Stimulated activated CD8-positive, alpha-beta memory T cell treated with anti-CD3 and anti-CD28 coated beads, Interleukin-4, amount 100 ng/mL, for 24 hours (primary cell): ENCODE results near the gene OR52K1.
"Not testable (repeated sequence)": the region's sequence is repeated elsewhere in the genome, so short reads cannot be mapped to it uniquely, and the experiment has no call there.

Source experiments
- DNase-seq: peaks from one replicate; pipeline ENCODE4 v3.0.0-alpha.2; 2020; ENCODE audit warnings: low read depth

Gene OR52K1

GRCh38 chr11:4482445-4482844, at the start of gene OR52K1:
Gene OR52K1 (plus strand): TSS chr11:4482646. CDS start chr11:4488901, 6,255 bp downstream.
- DNase-seq = no peak

DNA sequence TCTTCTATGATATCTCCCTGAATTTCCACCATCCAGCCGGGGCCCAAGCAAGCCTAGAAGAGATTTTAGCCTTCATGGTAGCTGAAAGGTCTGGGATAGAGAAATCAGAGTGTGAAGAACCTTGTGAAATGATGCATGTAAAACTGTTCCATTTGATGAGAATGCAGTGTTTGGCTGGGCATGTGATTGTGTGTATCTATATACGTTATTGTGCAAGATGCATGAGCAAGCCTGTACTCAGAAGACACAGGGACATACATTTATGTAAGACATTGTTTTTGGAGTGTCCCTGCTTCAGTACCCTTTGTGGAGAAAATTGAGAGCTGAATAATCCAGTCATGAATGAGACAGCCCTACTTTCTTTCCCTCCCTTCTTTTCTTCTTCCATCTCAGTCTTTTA, 48.6 kb upstream of the OR52K1 start:
- DNase-seq = no peak

GRCh38 chr11:4436411-4436810, 46.0 kb upstream of the OR52K1 start:
- DNase-seq = no peak

- DNase-seq = no peak
Observed at GRCh38 chr11:4441515-4441914, 40.9 kb upstream of the OR52K1 start.

DNA sequence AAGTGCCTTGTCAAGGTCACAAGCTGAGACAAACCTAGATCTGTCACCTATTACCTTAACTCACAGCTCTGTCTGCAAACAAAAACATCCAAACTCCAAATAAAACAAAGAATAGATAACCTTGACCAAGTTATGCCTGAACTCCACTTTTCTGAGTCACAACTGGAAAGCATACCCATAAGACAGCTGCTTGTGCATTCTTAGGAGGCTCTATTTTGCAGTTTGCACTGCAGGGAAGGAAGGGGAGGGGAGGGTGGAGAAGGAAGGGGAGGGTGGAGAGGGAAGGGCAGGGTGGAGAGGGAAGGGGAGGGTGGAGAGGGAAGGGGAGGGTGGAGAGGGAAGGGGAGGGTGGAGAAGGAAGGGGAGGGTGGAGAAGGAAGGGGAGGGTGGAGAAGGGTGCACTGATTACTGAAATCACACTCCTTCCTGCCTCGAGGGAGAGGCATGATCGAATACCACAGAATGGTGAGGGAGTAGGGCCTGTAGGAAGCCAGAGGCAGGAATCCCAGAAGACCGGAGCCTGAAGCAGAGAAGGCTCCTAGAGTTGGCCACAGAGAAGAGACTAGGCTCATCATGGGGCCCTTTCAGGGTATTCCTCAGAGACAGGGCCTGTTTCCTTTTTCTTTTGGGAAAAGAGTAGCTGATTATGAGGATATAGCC, 39.1 kb upstream of the OR52K1 start:
- DNase-seq = no peak

DNA sequence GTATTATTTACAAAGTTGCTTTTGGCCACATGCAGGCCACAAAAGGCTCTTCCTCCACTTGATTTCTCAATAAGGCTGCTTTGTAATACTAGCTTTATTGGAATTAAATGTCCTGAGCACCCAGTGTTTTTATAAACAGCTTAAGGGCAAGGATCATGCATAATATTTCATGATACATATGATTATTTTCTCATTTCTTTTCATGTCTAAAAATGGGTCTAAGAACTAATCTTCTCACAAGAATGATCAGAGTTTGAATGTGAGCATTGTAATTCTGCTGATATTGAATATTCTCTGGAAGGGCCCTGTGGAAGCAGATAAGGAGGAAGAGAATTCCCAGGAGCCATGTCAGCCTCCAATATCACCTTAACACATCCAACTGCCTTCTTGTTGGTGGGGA, 33.5 kb upstream of the OR52K1 start, which contains the start of gene OR52K2:
Gene OR52K2 (plus strand): TSS at position 301 of the 400 bp plus-strand sequence. CDS start 45 bp downstream, at position 346.
- DNase-seq = no peak

DNA sequence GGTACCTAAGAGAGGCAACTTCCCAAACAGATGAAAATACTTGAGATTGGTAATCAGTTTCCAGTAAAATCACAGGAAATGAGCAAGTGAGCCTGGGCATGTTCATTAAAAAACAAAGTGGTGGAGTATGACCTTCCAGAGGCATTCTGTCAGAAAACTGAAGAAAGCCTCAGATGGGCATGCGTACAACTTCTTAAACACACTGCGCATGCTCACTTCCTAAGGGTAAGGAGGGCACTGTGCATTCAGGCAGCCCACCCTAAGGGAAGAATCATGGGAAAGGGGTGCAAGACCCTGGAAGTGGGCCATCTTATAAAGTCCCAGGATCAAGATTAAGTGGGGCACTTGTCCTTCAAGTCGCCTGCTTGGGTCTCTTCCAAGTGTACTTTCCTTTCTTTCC, 29.3 kb upstream of the OR52K1 start:
- no peak for DNase-seq

DNA sequence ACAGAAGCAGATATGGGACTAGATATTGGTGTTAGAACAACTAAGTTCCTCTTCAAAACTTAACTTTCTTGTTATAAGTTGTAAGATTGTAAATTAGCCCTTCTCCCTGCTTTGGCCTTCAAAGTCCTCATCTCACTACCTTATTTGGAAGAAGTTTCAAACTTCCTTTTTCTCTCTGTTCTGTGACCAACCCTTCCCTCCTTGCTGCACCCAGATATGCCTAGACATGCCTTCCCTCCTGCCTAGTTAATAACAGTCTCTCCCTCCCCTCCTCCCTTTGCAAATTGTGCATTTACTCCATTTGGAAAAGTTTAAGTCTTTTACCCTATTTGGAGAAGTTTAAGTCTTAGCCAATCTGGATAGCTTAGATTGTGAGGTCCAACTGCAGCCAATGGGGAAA, 28.4 kb upstream of the OR52K1 start:
- no peak for DNase-seq

GRCh38 chr11:4455419-4455818, 27.0 kb upstream of the OR52K1 start:
- DNase-seq = no peak

DNA sequence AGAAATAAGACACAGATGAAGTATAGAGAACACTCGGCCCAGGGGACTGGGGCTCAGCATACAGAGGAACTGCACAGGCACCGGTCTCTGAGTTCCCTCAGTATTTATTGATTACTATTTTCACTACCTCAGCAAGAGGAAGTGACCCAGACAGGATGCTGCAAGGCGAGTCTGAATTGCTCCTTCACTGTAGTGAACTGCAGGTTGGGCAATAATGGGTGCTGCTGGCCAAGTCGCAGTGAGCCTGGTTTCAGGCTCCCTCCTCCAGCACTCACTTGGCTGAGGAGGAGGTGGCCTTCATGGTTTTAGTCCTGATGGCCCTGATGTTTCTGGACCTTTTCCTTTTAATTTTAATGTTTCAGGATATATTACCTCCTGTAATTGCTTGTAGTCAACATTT, 22.9 kb upstream of the OR52K1 start:
- no peak for DNase-seq

- DNase-seq = no peak
Observed at GRCh38 chr11:4460151-4460550, 22.3 kb upstream of the OR52K1 start.

DNA sequence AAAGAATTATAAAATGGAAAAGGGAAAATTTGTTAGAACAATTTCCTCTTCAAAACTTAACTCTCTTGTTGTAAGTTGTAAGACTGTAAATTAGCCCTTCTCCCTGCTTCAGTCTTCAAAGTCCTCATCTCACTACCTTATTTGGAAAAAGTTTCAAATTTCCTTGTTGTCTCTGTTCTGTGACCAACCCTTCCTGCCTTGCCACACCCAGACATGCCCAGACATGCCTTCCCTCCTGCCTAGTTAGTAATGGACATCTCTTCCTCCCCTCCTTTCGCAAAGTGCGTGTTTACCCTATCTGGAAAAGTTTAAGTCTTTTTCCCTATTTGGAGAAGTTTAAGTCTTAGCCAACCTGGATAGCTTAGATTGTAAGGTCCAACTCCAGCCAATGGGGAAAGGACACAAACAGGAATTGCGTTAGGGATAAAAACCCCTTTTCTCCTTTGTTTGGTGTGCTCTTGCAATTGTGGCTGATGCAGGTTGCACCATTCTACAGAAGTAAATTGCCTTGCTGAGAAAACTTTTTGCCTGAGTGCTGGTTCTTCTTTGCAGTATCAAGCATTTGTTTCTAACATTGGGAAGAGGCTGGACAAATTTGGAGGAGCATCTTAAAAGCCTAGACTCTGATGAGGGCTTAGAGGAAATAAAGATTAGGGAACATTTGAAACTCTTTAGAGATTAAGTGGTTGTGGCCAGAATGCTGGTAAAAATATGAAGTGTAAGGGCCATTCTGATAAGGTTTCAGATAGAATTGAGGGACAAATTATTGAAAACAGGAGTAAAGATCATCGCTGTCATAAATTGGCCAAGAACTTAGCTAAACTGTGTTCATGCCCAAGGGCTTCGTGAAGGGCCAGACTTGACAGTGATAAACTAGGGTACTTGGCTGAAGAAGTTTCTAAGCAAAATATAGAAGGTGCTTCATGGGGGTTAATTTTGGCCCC, 18.0 kb upstream of the OR52K1 start:
- no peak for DNase-seq

GRCh38 chr11:4465407-4465806, 17.0 kb upstream of the OR52K1 start:
- DNase-seq = no peak

DNA sequence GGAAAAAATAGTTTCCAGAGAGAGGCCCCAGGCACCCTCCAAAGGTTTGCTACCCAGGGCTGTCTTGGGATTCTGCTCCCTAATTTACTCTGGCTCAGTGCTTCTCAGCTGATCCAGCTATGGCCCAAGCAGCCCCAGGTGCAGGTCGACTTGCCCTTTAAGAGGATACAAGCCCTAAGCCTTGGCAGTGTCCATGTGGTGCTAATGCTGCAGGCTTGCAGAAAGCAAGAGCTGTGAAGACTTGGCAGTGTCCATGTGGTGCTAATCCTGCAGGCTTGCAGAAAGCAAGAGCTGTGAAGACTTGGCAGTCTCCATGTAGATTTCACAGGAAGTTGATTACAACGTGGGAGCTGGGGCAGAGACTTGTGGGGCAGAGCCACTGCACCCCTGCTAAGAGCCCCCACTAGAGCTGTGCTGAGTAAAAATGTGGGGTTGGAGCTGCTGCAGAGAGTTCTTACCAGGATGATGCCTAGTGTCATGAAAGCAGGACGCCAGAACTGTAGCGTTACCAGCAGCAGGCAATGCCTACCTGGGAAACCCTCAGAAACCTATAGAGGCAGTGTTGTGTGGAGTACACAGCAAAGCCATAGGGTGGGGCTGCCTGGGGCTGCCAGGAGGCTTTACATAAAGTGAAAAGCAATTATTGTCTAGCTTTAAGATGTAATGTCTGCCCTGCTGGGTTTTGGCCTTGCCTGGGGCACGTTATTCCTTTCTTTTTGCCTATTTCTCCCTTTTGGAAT, 16.1 kb upstream of the OR52K1 start:
- DNase-seq = no peak

DNA sequence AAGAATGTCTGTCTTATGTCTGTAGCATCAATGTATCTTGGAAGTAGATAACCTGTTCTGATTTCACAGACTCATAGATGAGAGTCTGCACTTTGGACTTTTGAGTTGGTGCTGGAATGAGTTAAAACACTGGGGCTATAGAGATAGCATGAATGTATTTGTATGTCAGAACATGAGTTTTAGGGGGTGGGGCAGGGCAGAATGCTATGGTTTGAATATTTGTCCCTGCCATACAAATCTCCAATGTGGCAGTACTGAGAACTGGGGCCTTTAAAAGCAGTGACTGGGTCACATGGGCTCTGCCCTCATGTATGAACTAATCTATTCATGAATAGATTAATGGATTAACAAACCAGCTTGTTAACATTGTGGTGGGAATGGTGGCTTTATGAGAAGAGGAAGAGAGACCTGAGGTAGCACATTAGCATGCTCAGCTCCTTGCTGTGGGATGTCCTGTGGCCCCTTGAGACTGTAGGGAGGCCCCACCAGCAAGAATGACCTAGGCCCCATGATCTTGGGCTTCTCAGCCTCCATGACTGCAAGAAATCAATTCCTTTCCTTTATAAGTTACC, 15.5 kb upstream of the OR52K1 start:
- no peak for DNase-seq

DNA sequence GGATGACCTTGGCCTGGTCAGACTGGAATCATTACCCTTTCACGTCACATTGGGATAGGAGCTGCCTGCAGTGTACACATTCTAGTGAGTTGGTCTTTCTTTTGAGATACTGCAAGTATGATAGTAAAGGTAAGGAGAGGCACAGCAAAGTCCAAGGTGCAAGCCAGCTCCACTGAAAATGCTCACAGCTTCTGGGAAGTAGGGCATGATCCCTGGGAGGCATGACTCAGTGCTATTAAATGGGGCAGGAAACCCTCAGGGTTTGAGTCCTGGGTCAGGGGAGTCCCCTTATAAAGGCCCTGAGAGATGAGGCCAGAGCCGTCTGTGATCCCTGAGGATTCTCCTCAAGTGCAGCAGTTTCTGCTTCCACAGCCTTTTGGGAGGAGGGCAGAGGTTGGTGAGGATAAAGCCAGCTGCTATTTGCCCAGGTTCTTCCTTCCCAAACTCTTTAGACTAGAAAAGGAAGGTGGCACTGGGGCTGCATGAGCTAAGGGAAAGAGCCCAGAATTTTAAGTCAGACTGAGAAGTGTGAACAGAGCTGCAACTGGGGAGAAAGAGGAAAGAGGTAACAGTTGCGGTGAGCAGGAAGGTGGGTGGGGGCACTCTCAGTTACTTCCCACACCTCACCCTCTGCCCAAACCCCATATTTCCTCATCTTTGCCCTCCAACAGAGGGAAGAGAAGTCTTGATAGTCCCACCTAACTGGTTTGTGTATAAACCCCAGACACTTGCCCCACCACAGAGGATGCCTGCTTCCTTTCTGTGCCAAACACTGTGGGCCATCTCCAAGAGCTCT, 14.4 kb upstream of the OR52K1 start:
- DNase-seq = no peak

DNA sequence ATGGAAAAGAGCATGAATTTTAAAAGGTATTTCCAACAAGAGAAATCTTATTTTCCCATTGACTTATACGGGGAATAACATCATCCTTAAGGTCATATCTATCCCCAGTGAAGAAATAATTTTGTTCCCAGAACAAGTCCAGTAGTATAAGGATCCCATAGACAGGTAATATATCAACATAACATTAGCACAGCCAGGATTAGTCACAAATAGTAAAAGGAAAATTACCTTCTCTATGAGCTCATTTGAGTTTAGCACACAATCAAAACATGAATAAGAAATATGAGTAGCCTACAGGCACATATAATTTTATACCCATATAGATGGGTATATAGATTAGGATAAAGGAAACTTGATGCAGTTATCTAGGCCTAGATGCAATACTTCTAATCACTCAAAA, 2.8 kb upstream of the OR52K1 start:
- DNase-seq = no peak

GRCh38 chr11:4480577-4481239, 1.7 kb upstream of the OR52K1 start:
- DNase-seq = no peak

DNA sequence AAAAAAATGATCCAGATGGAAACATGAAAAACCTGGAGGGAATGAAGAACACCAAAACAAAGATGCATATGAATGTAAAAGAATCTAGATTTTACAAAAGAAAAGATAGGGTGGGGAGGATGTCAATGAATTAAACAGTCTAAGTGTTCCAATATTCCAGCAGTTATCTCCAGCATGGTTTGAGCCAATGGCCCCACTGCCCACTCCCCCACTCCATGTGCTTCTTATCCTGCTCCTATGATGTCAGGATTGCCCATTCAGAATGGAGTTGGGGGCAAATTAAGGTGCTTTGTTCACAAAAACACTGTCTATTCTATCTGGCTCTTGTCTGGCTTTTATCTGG, 1.2 kb upstream of the OR52K1 start:
- no peak for DNase-seq

GRCh38 chr11:4484310-4484709, 1.9 kb downstream of the OR52K1 start:
- DNase-seq = no peak

- DNase-seq = not testable (repeated sequence)
Observed at GRCh38 chr11:4491405-4491804, 9.0 kb downstream of the OR52K1 start.
